HCT116 (cell line): ENCODE data around the gene SWT1.

ENCODE experiments used
- ATF3 ChIP-seq: IDR thresholded peaks from 2 replicates; pipeline ENCODE4 v1.6.1; 2012
- CBX3 ChIP-seq: IDR thresholded peaks from 2 replicates; pipeline ENCODE4 v1.6.1; 2012; ENCODE audit warnings: low read depth
- CEBPB ChIP-seq: IDR thresholded peaks from 2 replicates; pipeline ENCODE4 v1.6.1; 2012; ENCODE audit warnings: low read depth
- CTCF ChIP-seq, 3 experiments: fragments of 200-600 bp in 1 of 3; sonication (generic) in 1 of 3; IDR thresholded peaks in 2 of 3; conservative IDR thresholded peaks in 1 of 3; 2 replicates each; pipeline ENCODE4 v1.5.1; 2012 to 2017; ENCODE audit warnings: low read depth in 2 of 3, low read length in 2 of 3, antibody characterized with exemption in 1 of 3, borderline replicate concordance in 1 of 3, control low read depth in 1 of 3, mild to moderate bottlenecking in 1 of 3, mixed read lengths in 1 of 3, mixed run types in 1 of 3, moderate library complexity in 1 of 3; ENCODE audit not compliant: insufficient read depth in 1 of 3
- EZH2phosphoT487 ChIP-seq: fragments of 200-600 bp; IDR thresholded peaks from 2 replicates; pipeline ENCODE4 v1.6.1; 2018; ENCODE audit warnings: antibody characterized with exemption, borderline replicate concordance
- FOSL1 ChIP-seq: IDR thresholded peaks from 2 replicates; pipeline ENCODE4 v1.6.1; 2012; ENCODE audit warnings: low read depth
- JUND ChIP-seq: IDR thresholded peaks from 2 replicates; pipeline ENCODE4 v1.6.1; 2012
- MAX ChIP-seq: IDR thresholded peaks from 2 replicates; pipeline ENCODE4 v1.6.1; 2012
- POLR2A ChIP-seq: IDR thresholded peaks from 2 replicates; pipeline ENCODE4 v1.7.0; 2011; ENCODE audit warnings: borderline replicate concordance; ENCODE audit not compliant: insufficient read depth, insufficient read length; ENCODE audit errors: extremely low read depth
- RAD21 ChIP-seq: IDR thresholded peaks from 2 replicates; pipeline ENCODE4 v1.6.1; 2012; ENCODE audit warnings: low read depth, mild to moderate bottlenecking
- TCF7L2 ChIP-seq: IDR thresholded peaks from 2 replicates; pipeline ENCODE4 v1.7.0; 2011; ENCODE audit warnings: borderline replicate concordance, inconsistent platforms; ENCODE audit not compliant: insufficient read depth, insufficient read length; ENCODE audit errors: extremely low read depth
- YY1 ChIP-seq: IDR thresholded peaks from 2 replicates; pipeline ENCODE4 v1.6.1; 2011; ENCODE audit warnings: low read length, low read depth, moderate library complexity, mild to moderate bottlenecking; ENCODE audit not compliant: insufficient replicate concordance; ENCODE audit errors: extremely low read depth

- no peak for TF ChIP-seq CTCF (IDR thresholded peaks at IDR 0.05 in 2 of 3, conservative IDR thresholded peaks at IDR 0.05 in 1 of 3; ENCODE audit: borderline replicate concordance in 1 of 3, insufficient read depth in 1 of 3, low read depth in 2 of 3, low read length in 2 of 3)
- TF ChIP-seq POLR2A: no peak
- no peak for TF ChIP-seq CEBPB
- TF ChIP-seq RAD21: no peak
- TF ChIP-seq YY1: no peak
- no peak for TF ChIP-seq MAX
- no peak for TF ChIP-seq JUND
- TF ChIP-seq CBX3: no peak
- no peak for TF ChIP-seq EZH2phosphoT487
- TF ChIP-seq ATF3: no peak
- no peak for TF ChIP-seq TCF7L2
- TF ChIP-seq FOSL1: no peak
Observed at GRCh38 chr1:185338719-185339622, 182.0 kb downstream of the SWT1 start.
